Measurements from ENCODE around the gene TAF11L6.
"Not testable (repeated sequence)": the region's sequence is repeated elsewhere in the genome, so short reads cannot be mapped to it uniquely, and the experiment has no call there.

DNA sequence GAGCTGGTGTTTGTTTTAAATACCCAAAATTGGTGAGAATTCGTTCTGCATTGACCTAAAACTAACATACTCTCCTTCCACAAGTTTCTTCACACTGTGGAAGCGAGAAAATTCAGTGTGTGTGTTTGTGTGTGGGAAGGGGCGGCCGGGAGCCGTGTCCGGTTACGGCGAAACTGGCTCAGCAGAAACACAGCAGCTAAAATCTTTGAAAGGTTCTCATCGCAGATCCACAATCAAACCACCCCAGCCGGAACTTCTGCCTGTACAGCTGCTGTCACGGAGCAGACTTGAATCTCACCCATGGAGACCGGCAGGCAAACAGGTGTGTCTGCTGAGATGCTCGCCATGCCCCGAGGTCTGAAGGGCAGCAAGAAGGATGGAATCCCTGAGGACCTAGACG is at the start of gene TAF11L6:
- TF ChIP-seq POLR2A (IDR thresholded peaks at IDR 0.05) = not testable (repeated sequence)
- TF ChIP-seq, protein P1, sequence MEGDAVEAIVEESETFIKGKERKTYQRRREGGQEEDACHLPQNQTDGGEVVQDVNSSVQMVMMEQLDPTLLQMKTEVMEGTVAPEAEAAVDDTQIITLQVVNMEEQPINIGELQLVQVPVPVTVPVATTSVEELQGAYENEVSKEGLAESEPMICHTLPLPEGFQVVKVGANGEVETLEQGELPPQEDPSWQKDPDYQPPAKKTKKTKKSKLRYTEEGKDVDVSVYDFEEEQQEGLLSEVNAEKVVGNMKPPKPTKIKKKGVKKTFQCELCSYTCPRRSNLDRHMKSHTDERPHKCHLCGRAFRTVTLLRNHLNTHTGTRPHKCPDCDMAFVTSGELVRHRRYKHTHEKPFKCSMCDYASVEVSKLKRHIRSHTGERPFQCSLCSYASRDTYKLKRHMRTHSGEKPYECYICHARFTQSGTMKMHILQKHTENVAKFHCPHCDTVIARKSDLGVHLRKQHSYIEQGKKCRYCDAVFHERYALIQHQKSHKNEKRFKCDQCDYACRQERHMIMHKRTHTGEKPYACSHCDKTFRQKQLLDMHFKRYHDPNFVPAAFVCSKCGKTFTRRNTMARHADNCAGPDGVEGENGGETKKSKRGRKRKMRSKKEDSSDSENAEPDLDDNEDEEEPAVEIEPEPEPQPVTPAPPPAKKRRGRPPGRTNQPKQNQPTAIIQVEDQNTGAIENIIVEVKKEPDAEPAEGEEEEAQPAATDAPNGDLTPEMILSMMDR (IDR thresholded peaks at IDR 0.05) = not testable (repeated sequence)

All from lower leg skin (tissue), 3 donors.